ENCODE results near the gene RBM20. TPM values are rescaled to one million over a fixed set of nuclear protein-coding genes. Genes with fewer than 3 reads are reported as not detected.

The RBM20 gene
- total RNA-seq, 2 donors from 2014 or later, result 51.7 to 59.9 TPM

DNA sequence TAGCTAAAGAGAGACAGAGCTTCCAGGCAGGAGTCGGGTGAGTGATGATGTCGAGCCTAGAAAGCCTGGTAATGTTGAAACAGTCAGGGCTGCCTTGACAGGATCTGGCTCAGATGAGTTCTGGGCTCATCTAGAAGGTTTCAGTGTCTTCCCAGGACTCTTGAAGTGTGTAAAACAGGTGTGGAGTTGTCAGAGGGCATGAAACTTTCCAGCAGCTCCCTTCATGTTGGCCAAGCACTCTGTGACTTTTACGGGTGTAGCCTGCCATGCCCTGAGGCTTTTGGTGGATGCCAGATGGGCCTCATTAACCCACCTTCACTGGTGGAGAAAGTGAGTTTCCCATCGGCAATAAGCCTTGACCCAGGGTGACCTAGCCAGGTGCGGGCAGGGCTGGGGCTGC is 161.2 kb downstream of the RBM20 start:
- no peaks in the 10 kb centered on the region for H3K27me3 ChIP-seq
- H3K9me3 ChIP-seq, result no peaks in the 10 kb centered on the region
- no peak for DNase-seq (ENCODE audit: low spot score)
- H3K27ac ChIP-seq, result peak overlapping the region in 1 of 2 donors; percentile 42
- no peak overlapping the region for H3K4me3 ChIP-seq
- H3K36me3 ChIP-seq, result peaks cover 7% of the 10 kb centered on the region
- H3K4me1 ChIP-seq, result peaks cover 0 to 25% of the 10 kb centered on the region in 2 donors
- TF ChIP-seq, protein P1, sequence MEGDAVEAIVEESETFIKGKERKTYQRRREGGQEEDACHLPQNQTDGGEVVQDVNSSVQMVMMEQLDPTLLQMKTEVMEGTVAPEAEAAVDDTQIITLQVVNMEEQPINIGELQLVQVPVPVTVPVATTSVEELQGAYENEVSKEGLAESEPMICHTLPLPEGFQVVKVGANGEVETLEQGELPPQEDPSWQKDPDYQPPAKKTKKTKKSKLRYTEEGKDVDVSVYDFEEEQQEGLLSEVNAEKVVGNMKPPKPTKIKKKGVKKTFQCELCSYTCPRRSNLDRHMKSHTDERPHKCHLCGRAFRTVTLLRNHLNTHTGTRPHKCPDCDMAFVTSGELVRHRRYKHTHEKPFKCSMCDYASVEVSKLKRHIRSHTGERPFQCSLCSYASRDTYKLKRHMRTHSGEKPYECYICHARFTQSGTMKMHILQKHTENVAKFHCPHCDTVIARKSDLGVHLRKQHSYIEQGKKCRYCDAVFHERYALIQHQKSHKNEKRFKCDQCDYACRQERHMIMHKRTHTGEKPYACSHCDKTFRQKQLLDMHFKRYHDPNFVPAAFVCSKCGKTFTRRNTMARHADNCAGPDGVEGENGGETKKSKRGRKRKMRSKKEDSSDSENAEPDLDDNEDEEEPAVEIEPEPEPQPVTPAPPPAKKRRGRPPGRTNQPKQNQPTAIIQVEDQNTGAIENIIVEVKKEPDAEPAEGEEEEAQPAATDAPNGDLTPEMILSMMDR (IDR thresholded peaks at IDR 0.05), result no peak

DNA sequence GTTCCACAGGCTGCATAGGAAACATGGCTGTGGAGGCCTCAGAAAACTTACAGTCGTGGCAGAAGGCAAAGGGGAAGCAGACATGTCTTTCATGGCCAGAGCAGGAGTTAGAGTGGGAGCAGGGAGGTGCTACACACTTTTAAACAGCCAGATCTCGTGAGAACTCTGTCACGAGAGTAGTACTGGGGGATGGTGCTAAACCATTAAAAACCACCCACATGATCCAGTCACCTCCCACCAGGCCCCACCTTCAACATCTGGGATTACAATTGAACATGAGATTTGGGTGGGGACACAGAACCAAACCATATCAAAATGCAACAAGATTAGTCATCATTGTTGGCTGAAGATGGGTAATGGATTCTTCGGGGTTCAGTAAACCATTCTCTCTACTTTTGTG is 162.2 kb downstream of the RBM20 start:
- no peak for DNase-seq (ENCODE audit: low spot score)
- Histone ChIP-seq H3K4me1 (peaks cover 0 to 28% of the 10 kb centered on the region in 2 donors), H3K27me3 (no peaks in the 10 kb centered on the region), H3K27ac (peak overlapping the region; percentile 0 to 5), H3K36me3 (peaks cover 8% of the 10 kb centered on the region), H3K9me3 (no peaks in the 10 kb centered on the region), H3K4me3 (no peak overlapping the region)
- TF ChIP-seq, protein P1 (IDR thresholded peaks at IDR 0.05), result no peak

DNA sequence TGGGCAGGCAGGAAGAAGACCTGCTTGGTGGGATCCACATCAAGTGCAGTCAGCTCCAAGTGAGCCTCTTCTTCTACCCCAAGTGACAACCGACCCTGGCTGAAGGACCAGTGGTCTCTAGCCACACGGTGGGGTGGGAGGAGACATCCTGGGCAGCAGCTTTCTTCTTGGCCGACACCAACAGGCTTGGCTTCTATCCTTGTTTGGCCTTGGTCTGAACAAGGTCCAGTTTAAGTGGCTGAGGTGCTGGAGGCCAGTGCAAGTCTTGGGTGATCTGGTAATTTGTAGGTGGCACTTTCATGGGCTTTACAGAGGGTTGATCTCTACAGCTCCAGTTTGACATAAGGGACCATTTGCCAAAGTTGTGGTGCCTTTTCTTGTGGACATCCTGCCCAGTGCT is 164.0 kb downstream of the RBM20 start:
- no peak for DNase-seq (ENCODE audit: low spot score)
- no peaks in the 10 kb centered on the region for H3K9me3 ChIP-seq
- TF ChIP-seq, protein P1 (IDR thresholded peaks at IDR 0.05), result no peak
- peaks cover 19% of the 10 kb centered on the region for H3K36me3 ChIP-seq
- H3K4me3 ChIP-seq, result no peak overlapping the region
- H3K4me1 ChIP-seq, result peaks cover 0 to 31% of the 10 kb centered on the region in 2 donors
- no peaks in the 10 kb centered on the region for H3K27me3 ChIP-seq
- peak overlapping the region in 1 of 2 donors; percentile 23 for H3K27ac ChIP-seq

DNA sequence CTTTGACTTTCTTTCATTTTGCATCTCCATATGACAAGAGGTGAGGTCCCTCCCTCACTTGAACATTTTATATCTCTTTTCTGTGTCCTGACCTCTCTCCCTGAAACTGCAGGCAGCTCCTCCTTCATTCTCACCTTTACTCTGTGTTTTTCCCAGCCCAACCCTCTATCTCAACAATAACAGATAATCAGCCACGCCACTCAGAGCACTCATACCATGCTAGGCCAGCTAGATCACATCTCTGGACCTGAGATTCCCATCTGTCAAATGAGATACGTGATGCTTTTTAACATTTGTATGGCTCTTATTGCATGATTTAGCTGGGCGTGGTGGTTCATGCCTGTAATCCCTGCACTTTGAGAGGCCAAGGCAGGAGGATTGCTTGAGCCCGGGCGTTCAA is 164.5 kb downstream of the RBM20 start:
- no peaks in the 10 kb centered on the region for H3K27me3 ChIP-seq
- peaks cover 21% of the 10 kb centered on the region for H3K36me3 ChIP-seq
- H3K9me3 ChIP-seq, result no peaks in the 10 kb centered on the region
- H3K27ac ChIP-seq, result peak overlapping the region in 1 of 2 donors; percentile 48
- H3K4me3 ChIP-seq, result no peak overlapping the region
- TF ChIP-seq, protein P1 (IDR thresholded peaks at IDR 0.05), result no peak
- no peak for DNase-seq (ENCODE audit: low spot score)
- H3K4me1 ChIP-seq, result peaks cover 0 to 31% of the 10 kb centered on the region in 2 donors

DNA sequence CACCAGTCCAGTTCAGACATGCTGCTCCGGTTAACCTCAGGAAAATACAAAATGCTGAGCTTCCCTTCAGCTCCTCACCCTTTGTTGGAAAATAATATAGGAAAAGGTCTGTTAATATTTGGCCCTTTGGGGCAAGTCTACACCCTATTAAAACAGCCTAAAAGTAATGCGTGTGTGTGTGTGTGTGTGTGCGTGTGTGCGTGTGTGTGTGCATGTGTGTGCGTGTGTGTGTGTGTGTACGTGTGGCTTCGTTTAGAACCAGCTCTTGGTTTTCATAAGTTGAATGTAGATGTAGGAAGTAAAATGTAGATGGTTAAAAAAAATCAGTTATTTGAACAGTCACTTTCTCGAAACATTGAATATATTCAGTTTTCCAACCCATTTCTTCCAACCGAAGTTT is 166.5 kb downstream of the RBM20 start:
- Histone ChIP-seq H3K4me1 (peaks cover 0 to 25% of the 10 kb centered on the region in 2 donors), H3K9me3 (no peaks in the 10 kb centered on the region), H3K27me3 (no peaks in the 10 kb centered on the region), H3K36me3 (peaks cover 21% of the 10 kb centered on the region), H3K27ac (peak overlapping the region; percentile 48 to 70), H3K4me3 (no peak overlapping the region)
- TF ChIP-seq, protein P1 (IDR thresholded peaks at IDR 0.05), result no peak
- DNase-seq (ENCODE audit: low spot score), result no peak
